Mesendoderm (in vitro differentiated cells): ENCODE measurements around the gene GPAT2. TPM values are rescaled to one million over a fixed set of nuclear protein-coding genes. Genes with fewer than 3 reads are reported as not detected.
"Not testable (repeated sequence)": the region's sequence is repeated elsewhere in the genome, so short reads cannot be mapped to it uniquely, and the experiment has no call there.

ENCODE experiments used
- DNase-seq: peaks from one replicate; pipeline ENCODE4 v3.0.0; 2013
- H2AK5ac ChIP-seq: 2 replicates; pipeline ENCODE4 v1.6.1; 2013; ENCODE audit warnings: low read length, inconsistent platforms
- H2BK120ac ChIP-seq: 2 replicates; pipeline ENCODE4 v1.6.1; 2013; ENCODE audit warnings: low read depth, mild to moderate bottlenecking, low read length, moderate library complexity, mixed read lengths
- H2BK15ac ChIP-seq: replicated peaks from 2 replicates; pipeline ENCODE4 v1.6.1; 2013; ENCODE audit warnings: low read depth, mild to moderate bottlenecking, moderate library complexity
- H2BK5ac ChIP-seq: 2 replicates; pipeline ENCODE4 v1.6.1; 2013; ENCODE audit warnings: low read length, inconsistent platforms
- H3K18ac ChIP-seq: 2 replicates; pipeline ENCODE4 v1.6.1; 2013; ENCODE audit warnings: mild to moderate bottlenecking, low read length, mixed read lengths
- H3K23ac ChIP-seq: one replicate; pipeline ENCODE4 v1.6.1; 2013; ENCODE audit warnings: low read length
- H3K27ac ChIP-seq: 2 replicates; pipeline ENCODE4 v1.5.1; 2013; ENCODE audit warnings: low read depth, mild to moderate bottlenecking, inconsistent platforms, low read length, moderate library complexity
- H3K27me3 ChIP-seq: 2 replicates; pipeline ENCODE4 v1.6.1; 2013; ENCODE audit warnings: low read length, control low read depth, mild to moderate bottlenecking, inconsistent platforms; ENCODE audit not compliant: insufficient read depth, poor library complexity
- H3K36me3 ChIP-seq: 2 replicates; pipeline ENCODE4 v1.6.1; 2013; ENCODE audit warnings: low read length, inconsistent platforms; ENCODE audit not compliant: control insufficient read depth, insufficient read depth
- H3K4ac ChIP-seq: one replicate; pipeline ENCODE4 v1.6.1; 2013; ENCODE audit warnings: low read depth, mild to moderate bottlenecking, low read length, moderate library complexity
- H3K4me1 ChIP-seq: 2 replicates; pipeline ENCODE4 v1.6.1; 2013; ENCODE audit warnings: low read depth, low read length, inconsistent platforms; ENCODE audit not compliant: control insufficient read depth
- H3K4me2 ChIP-seq: 2 replicates; pipeline ENCODE4 v1.6.1; 2013; ENCODE audit warnings: low read length
- H3K4me3 ChIP-seq: 2 replicates; pipeline ENCODE4 v1.5.1; 2013; ENCODE audit warnings: mild to moderate bottlenecking, low read length
- H3K56ac ChIP-seq: one replicate; pipeline ENCODE4 v1.6.1; 2013; ENCODE audit warnings: low read length
- H3K79me1 ChIP-seq: 2 replicates; pipeline ENCODE4 v1.6.1; 2013; ENCODE audit warnings: low read length, inconsistent platforms
- H3K79me2 ChIP-seq: 2 replicates; pipeline ENCODE4 v1.6.1; 2013; ENCODE audit warnings: mild to moderate bottlenecking, low read length; ENCODE audit not compliant: control insufficient read depth, insufficient read depth
- H3K9ac ChIP-seq: 2 replicates; pipeline ENCODE4 v1.6.1; 2013; ENCODE audit warnings: low read length, inconsistent platforms
- H4K5ac ChIP-seq: one replicate; pipeline ENCODE4 v1.6.1; 2013; ENCODE audit warnings: low read length
- H4K8ac ChIP-seq: one replicate; pipeline ENCODE4 v1.6.1; 2013; ENCODE audit warnings: low read depth, mild to moderate bottlenecking, control low read depth, low read length, moderate library complexity
- WGBS: extraction: QIAGEN DNeasy Blood & Tissue Kit; methylation state at CpG from one replicate; pipeline ENCODE4 v1.1.7; 2013; ENCODE audit warnings: low lambda C conversion rate, missing lambda C conversion rate; ENCODE audit not compliant: insufficient coverage; ENCODE audit errors: extremely low coverage; 5-methylcytosine and 5-hydroxymethylcytosine counted together
- small RNA-seq: library from polyadenylated mRNA; stranded (forward); fragments of <200 nt; extraction: miRNeasy Mini kit (QIAGEN cat#:217004); gene quantifications from one replicate; pipeline ENCODE3, GENCODE V24; 2013; ENCODE audit not compliant: insufficient read depth

Gene GPAT2

DNA sequence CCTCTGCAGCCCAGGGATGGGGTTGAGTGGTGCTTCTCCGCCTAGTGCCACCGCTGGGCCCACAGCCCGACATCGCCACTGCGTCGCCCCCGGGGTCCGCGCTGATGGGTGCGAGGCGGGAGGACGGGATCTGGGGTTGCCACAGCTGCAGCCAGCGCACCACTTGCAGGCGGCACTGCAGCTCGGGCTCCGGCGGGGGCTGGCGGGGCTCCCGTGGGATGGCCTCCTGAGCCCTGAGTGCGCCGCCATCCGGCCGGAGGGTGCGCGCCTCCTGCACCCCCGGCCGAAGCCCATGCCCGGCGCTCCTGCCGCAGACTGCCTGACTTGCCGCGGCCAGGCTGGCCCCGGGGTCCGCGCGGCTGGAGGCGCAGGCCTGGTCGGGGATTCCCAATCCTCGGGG is 42.6 kb downstream of the GPAT2 start:
- H3K79me1 ChIP-seq, H2AK5ac ChIP-seq, H3K4me1 ChIP-seq, H4K5ac ChIP-seq, H2BK5ac ChIP-seq, H3K4me3 ChIP-seq, H3K4ac ChIP-seq, H3K79me2 ChIP-seq, H2BK120ac ChIP-seq, H3K18ac ChIP-seq, DNase-seq, H3K27me3 ChIP-seq, H4K8ac ChIP-seq, H3K23ac ChIP-seq, H3K36me3 ChIP-seq, H3K27ac ChIP-seq, H3K4me2 ChIP-seq, H2BK15ac ChIP-seq: not testable (repeated sequence)
- no CpG with 5 or more reads among the region's 39 CpGs for WGBS
- Histone ChIP-seq H3K9ac (peak overlapping the region; percentile 68), H3K56ac (peak overlapping the region; percentile 90)

DNA sequence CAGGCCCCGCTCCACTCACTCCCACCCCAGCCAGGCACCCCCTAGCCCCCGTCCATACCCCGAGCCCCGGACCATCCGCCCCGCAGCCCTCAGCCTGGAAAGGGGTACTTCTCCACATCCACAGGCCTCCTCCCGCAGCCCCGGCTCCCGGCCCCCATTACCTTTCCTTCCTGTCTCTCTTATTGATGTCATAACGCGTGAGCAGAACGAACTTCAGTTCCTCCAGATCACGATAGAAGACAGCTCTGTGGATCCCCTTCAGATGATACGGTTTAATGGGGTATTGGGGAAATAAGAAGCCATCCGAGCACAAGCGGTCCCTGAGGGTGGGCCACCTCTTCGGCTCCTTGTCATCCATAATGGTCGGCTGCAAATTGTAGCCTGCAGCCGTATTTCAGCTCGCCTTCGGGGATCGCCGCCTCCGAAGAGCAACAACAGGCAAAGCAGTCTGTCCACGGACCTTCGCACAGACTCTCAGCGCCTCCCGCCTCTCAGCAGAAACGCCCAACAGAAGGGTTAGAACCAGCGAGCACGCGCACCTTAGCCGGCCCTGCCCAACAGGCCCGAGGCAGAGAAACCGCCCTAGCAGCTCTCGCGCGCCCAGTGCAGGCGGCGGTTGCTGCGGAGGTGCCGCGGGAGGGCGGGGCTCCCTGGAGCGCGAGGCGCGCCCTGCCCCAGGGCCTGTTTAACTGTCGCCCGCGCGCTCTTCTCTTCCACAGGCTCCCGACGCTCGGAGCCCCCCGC is 43.2 kb downstream of the GPAT2 start, which contains the start of gene ANKRD36C:
ANKRD36C (minus strand) TSS at position 474 of the 744 bp plus-strand sequence; CDS start at position 358, 116 bp downstream.
- H3K27ac ChIP-seq, H3K36me3 ChIP-seq, H2BK15ac ChIP-seq, H3K18ac ChIP-seq, H3K79me2 ChIP-seq, H3K4me1 ChIP-seq, H3K79me1 ChIP-seq, H3K27me3 ChIP-seq, H4K5ac ChIP-seq, H2AK5ac ChIP-seq, H3K4ac ChIP-seq, H2BK120ac ChIP-seq, H4K8ac ChIP-seq, H2BK5ac ChIP-seq, H3K23ac ChIP-seq: not testable (repeated sequence)
- Histone ChIP-seq H3K56ac (peak within 1 kb of the TSS; percentile 90), H3K4me3 (peak within 1 kb of the TSS; percentile 68), H3K4me2 (peak within 1 kb of the TSS; percentile 78), H3K9ac (peak within 1 kb of the TSS; percentile 73)
- no CpG with 5 or more reads among the region's 56 CpGs for WGBS
- peak; percentile 44 for DNase-seq

DNA sequence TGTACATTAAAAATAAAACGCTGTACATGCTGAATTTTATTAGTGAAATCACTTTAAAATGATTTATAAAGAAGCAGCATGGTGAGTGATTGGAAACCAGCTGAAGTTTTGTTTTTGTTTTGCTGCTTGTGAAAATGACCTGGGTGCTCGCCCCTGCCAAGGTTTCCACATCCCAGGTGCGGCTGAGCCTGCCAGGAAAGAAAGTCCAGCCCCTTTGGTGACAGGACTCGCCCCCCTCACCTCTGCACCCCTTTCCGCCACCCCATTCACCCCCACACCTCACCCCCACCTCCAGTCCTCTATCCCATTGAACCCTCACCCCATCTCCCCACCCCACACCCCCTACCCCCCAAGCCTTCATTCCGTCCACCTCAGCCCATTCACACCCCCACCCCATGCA is 43.8 kb downstream of the GPAT2 start:
- not testable (repeated sequence) for H2AK5ac ChIP-seq, H3K23ac ChIP-seq, H3K27ac ChIP-seq, H3K18ac ChIP-seq, H3K79me2 ChIP-seq, H3K4me1 ChIP-seq, H2BK120ac ChIP-seq, H3K56ac ChIP-seq, H2BK5ac ChIP-seq, H4K5ac ChIP-seq, H3K4me3 ChIP-seq, H4K8ac ChIP-seq, H3K27me3 ChIP-seq, H3K4me2 ChIP-seq, H3K79me1 ChIP-seq, H3K4ac ChIP-seq, H3K36me3 ChIP-seq, H3K9ac ChIP-seq, DNase-seq, H2BK15ac ChIP-seq
- WGBS, result no CpG with 5 or more reads among the region's 6 CpGs

Small RNAs within 50 kb of the gene (small RNA-seq; reads per million reads assigned to genes)
- not detected for gene RN7SL210P
